Liver (tissue), 9 donors: ENCODE measurements around the gene MYOC. TPM values are rescaled to one million over a fixed set of nuclear protein-coding genes. Genes with fewer than 3 reads are reported as not detected.

Source experiments
- DNase-seq: peaks from one replicate; pipeline ENCODE4 v3.0.0-alpha.2; 2017; ENCODE audit warnings: low spot score
- H3K27ac ChIP-seq, 2 donors: one replicate each; pipeline ENCODE4 v1.7.0; 2013; ENCODE audit warnings: inconsistent platforms in 2 of 2, low read length in 2 of 2, control low read depth in 1 of 2, low read depth in 1 of 2, mild to moderate bottlenecking in 1 of 2
- H3K27me3 ChIP-seq, 4 donors: one replicate each; pipeline versions ENCODE4 v1.6.1 to v1.7.0; 2013; ENCODE audit warnings: low read length in 3 of 4, inconsistent platforms in 1 of 4, mild to moderate bottlenecking in 1 of 4, moderate library complexity in 1 of 4; ENCODE audit not compliant: control insufficient read depth in 4 of 4, insufficient read depth in 4 of 4
- H3K36me3 ChIP-seq, 4 donors: one replicate each; pipeline versions ENCODE4 v1.6.1 to v1.7.0; 2013; ENCODE audit warnings: low read length in 3 of 4, mild to moderate bottlenecking in 3 of 4, low read depth in 1 of 4, moderate library complexity in 1 of 4; ENCODE audit not compliant: control insufficient read depth in 4 of 4, insufficient read depth in 3 of 4
- H3K4me1 ChIP-seq, 4 donors: one replicate each; pipeline versions ENCODE4 v1.6.1 to v1.7.0; 2013; ENCODE audit warnings: low read length in 3 of 4, mild to moderate bottlenecking in 3 of 4, moderate library complexity in 1 of 4; ENCODE audit not compliant: control insufficient read depth in 4 of 4, insufficient read depth in 4 of 4
- H3K4me3 ChIP-seq, 3 donors: one replicate each; pipeline versions ENCODE4 v1.6.1 to v1.7.0; 2013; ENCODE audit warnings: low read length in 3 of 3, control low read depth in 1 of 3, low read depth in 1 of 3, mild to moderate bottlenecking in 1 of 3
- H3K9ac ChIP-seq, 2 donors: one replicate each; pipeline ENCODE4 v1.7.0; 2013; ENCODE audit warnings: low read length in 2 of 2, mild to moderate bottlenecking in 2 of 2, moderate library complexity in 2 of 2, control low read depth in 1 of 2, low read depth in 1 of 2
- H3K9me3 ChIP-seq, 4 donors: one replicate each; pipeline versions ENCODE4 v1.6.1 to v1.7.0; 2013; ENCODE audit warnings: low read length in 3 of 4; ENCODE audit not compliant: control insufficient read depth in 4 of 4
- ATF3 ChIP-seq: IDR thresholded peaks from 2 replicates; pipeline ENCODE4 v1.6.1; 2016; ENCODE audit warnings: antibody characterized with exemption
- CTCF ChIP-seq: fragments of 150-350 bp; IDR thresholded peaks from 2 replicates; pipeline ENCODE4 v1.5.1; 2017; ENCODE audit warnings: improper control_type of control experiment, low read depth, low read length; ENCODE audit not compliant: missing input control
- EGR1 ChIP-seq, 2 donors: IDR thresholded peaks; 2 replicates each; pipeline ENCODE4 v1.6.1; 2016 to 2018; ENCODE audit warnings: antibody characterized with exemption in 2 of 2, low read depth in 2 of 2
- FOXA1 ChIP-seq: IDR thresholded peaks from 2 replicates; pipeline ENCODE4 v1.6.1; 2016; ENCODE audit warnings: antibody characterized with exemption
- FOXA2 ChIP-seq: IDR thresholded peaks from 2 replicates; pipeline ENCODE4 v1.6.1; 2016; ENCODE audit warnings: antibody characterized with exemption
- GABPA ChIP-seq, 2 donors: IDR thresholded peaks in 1 of 2; conservative IDR thresholded peaks in 1 of 2; 2 replicates each; pipeline ENCODE4 v1.6.1; 2016; ENCODE audit warnings: antibody characterized with exemption in 2 of 2, mild to moderate bottlenecking in 1 of 2, moderate library complexity in 1 of 2
- HNF4A ChIP-seq, 2 donors: conservative IDR thresholded peaks; 2 replicates each; pipeline ENCODE4 v1.6.1; 2016; ENCODE audit warnings: antibody characterized with exemption in 2 of 2, mild to moderate bottlenecking in 2 of 2
- HNF4G ChIP-seq: IDR thresholded peaks from 2 replicates; pipeline ENCODE4 v1.6.1; 2016; ENCODE audit warnings: antibody characterized with exemption
- JUND ChIP-seq, 2 donors: IDR thresholded peaks; 2 replicates each; pipeline ENCODE4 v1.6.1; 2016; ENCODE audit warnings: antibody characterized with exemption in 2 of 2
- NR2F2 ChIP-seq: IDR thresholded peaks from 2 replicates; pipeline ENCODE4 v1.6.1; 2016; ENCODE audit warnings: antibody characterized with exemption
- RAD21 ChIP-seq, 2 donors: IDR thresholded peaks; 2 replicates each; pipeline ENCODE4 v1.6.1; 2016; ENCODE audit warnings: antibody characterized with exemption in 2 of 2, mild to moderate bottlenecking in 2 of 2
- RXRA ChIP-seq, 2 donors: IDR thresholded peaks; 2 replicates each; pipeline ENCODE4 v1.6.1; 2017 to 2018; ENCODE audit warnings: antibody characterized with exemption in 2 of 2, mild to moderate bottlenecking in 1 of 2
- SP1 ChIP-seq: IDR thresholded peaks from 2 replicates; pipeline ENCODE4 v1.6.1; 2018; ENCODE audit warnings: antibody characterized with exemption, mild to moderate bottlenecking
- TAF1 ChIP-seq: conservative IDR thresholded peaks from 2 replicates; pipeline ENCODE4 v1.6.1; 2016; ENCODE audit warnings: antibody characterized with exemption, mild to moderate bottlenecking
- YY1 ChIP-seq: IDR thresholded peaks from 2 replicates; pipeline ENCODE4 v1.6.1; 2016; ENCODE audit warnings: antibody characterized with exemption, mild to moderate bottlenecking
- ZBTB33 ChIP-seq: IDR thresholded peaks from 2 replicates; pipeline ENCODE4 v1.6.1; 2016; ENCODE audit warnings: antibody characterized with exemption
- WGBS: extraction: QIAGEN DNeasy Blood & Tissue Kit; methylation state at CpG from one replicate; pipeline ENCODE4 v1.1.7; 2013; 5-methylcytosine and 5-hydroxymethylcytosine counted together
- polyA plus RNA-seq, 2 donors: library from polyadenylated mRNA; stranded (reverse) in 1 of 2; unstranded in 1 of 2; fragments of 200-250 nt in 1 of 2; fragments of >200 nt in 1 of 2; fragmentation: Nextera tagmentation in 1 of 2; extraction: Ambion mirVana in 1 of 2; gene quantifications; one replicate each; pipeline versions ENCODE4 v1.2.1 to v1.2.3, GENCODE V29; 2013 to 2015
- total RNA-seq, 2 donors: library from RNA; depleted of rRNA; stranded (reverse); fragments of >200 nt; gene quantifications; one replicate each; pipeline ENCODE4 v1.2.3, GENCODE V29; 2014
- TF ChIP-seq, protein P1 (sequence below): IDR thresholded peaks from 2 replicates; pipeline ENCODE4 v1.6.1; 2016; ENCODE audit warnings: antibody characterized with exemption, mild to moderate bottlenecking
- donor health status: healthy.
- donor health status: healthy.
- donor health status: healthy.
- donor health status: healthy.
- donor health status: healthy.

MYOC gene
- total and polyA plus RNA-seq, 4 donors = 0.17 to 0.18 TPM; not detected in 2

GRCh38 chr1:171653796-171654195, 1.3 kb upstream of the MYOC start:
- H3K27ac ChIP-seq = peak overlapping the region; percentile 85 to 94
- H3K9me3 ChIP-seq = no peaks in the 10 kb centered on the region
- peaks cover 4 to 19% (median 15%) of the 10 kb centered on the region in 4 donors for H3K4me1 ChIP-seq
- WGBS = 24% methylated on average over 1 of the region's 1 CpG
- TF ChIP-seq FOXA2 (peak; percentile 85), HNF4G (no peak), RXRA (IDR thresholded peaks at IDR 0.05) (peak in 1 of 2 donors; percentile 49), YY1 (peak; percentile 43), GABPA (IDR thresholded peaks at IDR 0.05 in 1 of 2, conservative IDR thresholded peaks at IDR 0.05 in 1 of 2) (no peak), FOXA1 (peak; percentile 53), TAF1 (no peak), JUND (IDR thresholded peaks at IDR 0.05) (peak; percentile 57 to 68), CTCF (no peak), HNF4A (conservative IDR thresholded peaks at IDR 0.05) (peak; percentile 58 to 72), SP1 (peak; percentile 64), ZBTB33 (no peak), NR2F2 (no peak), EGR1 (IDR thresholded peaks at IDR 0.05; ENCODE audit: low read depth in 2 of 2) (no peak), ATF3 (peak; percentile 22)
- TF ChIP-seq, protein P1, sequence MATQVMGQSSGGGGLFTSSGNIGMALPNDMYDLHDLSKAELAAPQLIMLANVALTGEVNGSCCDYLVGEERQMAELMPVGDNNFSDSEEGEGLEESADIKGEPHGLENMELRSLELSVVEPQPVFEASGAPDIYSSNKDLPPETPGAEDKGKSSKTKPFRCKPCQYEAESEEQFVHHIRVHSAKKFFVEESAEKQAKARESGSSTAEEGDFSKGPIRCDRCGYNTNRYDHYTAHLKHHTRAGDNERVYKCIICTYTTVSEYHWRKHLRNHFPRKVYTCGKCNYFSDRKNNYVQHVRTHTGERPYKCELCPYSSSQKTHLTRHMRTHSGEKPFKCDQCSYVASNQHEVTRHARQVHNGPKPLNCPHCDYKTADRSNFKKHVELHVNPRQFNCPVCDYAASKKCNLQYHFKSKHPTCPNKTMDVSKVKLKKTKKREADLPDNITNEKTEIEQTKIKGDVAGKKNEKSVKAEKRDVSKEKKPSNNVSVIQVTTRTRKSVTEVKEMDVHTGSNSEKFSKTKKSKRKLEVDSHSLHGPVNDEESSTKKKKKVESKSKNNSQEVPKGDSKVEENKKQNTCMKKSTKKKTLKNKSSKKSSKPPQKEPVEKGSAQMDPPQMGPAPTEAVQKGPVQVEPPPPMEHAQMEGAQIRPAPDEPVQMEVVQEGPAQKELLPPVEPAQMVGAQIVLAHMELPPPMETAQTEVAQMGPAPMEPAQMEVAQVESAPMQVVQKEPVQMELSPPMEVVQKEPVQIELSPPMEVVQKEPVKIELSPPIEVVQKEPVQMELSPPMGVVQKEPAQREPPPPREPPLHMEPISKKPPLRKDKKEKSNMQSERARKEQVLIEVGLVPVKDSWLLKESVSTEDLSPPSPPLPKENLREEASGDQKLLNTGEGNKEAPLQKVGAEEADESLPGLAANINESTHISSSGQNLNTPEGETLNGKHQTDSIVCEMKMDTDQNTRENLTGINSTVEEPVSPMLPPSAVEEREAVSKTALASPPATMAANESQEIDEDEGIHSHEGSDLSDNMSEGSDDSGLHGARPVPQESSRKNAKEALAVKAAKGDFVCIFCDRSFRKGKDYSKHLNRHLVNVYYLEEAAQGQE = peak; percentile 50
- H3K9ac ChIP-seq = peak overlapping the region in 1 of 2 donors; percentile 92
- no peak for DNase-seq
- H3K4me3 ChIP-seq = no peak overlapping the region
- no peaks in the 10 kb centered on the region for H3K36me3 ChIP-seq
- H3K27me3 ChIP-seq = no peaks in the 10 kb centered on the region

GRCh38 chr1:171646249-171646560, 6.3 kb downstream of the MYOC start:
- Histone ChIP-seq H3K4me1 (peaks cover 0 to 15% (median 13%) of the 10 kb centered on the region in 4 donors), H3K27ac (no peak overlapping the region), H3K9me3 (no peaks in the 10 kb centered on the region), H3K4me3 (no peak overlapping the region), H3K9ac (no peak overlapping the region), H3K36me3 (no peaks in the 10 kb centered on the region), H3K27me3 (no peaks in the 10 kb centered on the region)
- no peak for DNase-seq
- no peak for TF ChIP-seq CTCF
- TF ChIP-seq RAD21 (IDR thresholded peaks at IDR 0.05) = no peak
- 82% methylated on average over 1 of the region's 1 CpG for WGBS
